ENCODE data around the gene LMF1.

LMF1 gene

GRCh38 chr16:908526-909155 lies 62.1 kb downstream of the LMF1 start:
- DNase-seq, result no peak

GRCh38 chr16:907842-908241 lies 62.9 kb downstream of the LMF1 start:
- no peak for DNase-seq

DNA sequence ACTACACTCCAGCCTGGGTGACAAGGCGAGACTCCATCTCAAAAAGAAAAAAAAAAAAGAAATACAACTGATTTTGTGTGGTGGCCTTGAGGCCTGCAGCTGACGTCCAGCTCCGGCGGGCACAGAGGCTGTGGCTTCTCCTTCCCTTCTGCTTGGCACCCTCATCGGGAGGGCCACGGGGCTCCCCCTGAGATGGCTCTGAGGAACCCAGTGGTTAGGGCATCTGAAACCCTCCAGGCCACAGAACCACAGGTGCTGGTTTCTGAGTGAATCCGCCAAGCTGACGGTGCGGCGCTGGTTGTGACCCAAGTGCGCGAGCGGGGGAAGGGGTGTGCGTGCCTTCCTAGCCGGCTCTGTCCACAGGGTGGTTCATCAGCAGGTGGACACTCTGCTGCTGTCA lies 63.4 kb downstream of the LMF1 start:
- DNase-seq, result no peak

DNA sequence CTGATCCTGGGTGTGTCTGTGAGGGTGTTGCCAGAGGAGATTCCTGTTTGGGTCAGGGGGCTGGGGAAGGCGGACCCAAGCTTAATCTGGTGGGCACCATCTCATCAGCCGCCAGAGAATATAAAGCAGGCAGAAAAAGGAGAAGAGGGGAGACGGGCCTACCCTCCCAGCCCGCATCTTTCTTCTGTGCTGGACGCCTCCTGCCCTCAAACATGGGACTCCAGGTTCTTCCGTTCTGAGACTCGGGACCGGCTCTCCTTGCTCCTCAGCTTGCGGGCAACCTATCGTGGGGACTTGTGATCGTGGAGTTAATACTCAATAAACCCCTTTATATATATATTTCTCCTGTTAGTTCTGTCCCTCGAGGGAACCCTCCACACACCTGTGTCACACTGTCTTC lies 64.5 kb downstream of the LMF1 start:
- no peak for DNase-seq

DNA sequence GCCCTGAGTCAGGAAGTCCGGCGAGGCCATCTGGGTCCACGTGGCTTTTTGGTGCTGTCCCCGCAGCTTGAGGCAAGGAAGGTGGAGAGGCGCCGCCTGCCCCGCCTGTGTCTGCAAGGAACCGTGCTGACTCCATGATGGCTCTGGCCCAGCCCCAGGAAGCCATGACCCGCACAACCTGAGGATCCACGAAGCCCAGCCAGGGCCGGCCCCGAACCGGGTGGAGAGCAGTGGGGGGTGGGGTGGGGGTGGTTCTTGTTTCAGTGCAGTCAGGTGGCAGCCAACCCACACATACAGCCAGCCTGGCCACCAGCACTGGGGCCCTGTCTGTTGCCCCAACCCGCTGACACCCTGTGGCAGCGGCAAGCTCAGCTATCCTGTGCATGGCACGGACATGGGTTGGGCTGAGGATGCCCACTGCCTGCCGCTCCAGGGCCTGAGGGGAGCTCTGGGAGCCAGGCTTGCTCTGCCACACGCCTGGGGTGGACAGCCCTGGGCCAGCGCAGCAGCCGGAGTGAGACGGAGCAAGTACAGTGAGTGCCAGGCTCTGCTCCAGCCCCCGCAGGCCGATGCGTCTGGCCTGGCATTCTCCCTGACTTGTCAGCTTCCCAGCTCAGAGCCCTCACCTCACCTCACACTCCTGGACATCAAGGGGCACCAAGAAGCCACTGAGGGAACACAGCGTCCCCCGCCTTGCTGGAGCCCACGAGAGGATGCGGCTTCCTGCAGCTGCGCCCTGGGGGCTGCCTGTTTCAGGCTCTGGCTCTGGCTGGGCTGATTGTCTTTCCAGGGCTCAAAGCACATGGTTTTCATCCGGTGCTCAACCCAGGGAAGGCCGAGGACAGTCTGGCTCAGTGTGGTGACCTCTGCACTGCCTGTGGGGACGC lies 68.8 kb downstream of the LMF1 start:
- DNase-seq, result no peak

DNA sequence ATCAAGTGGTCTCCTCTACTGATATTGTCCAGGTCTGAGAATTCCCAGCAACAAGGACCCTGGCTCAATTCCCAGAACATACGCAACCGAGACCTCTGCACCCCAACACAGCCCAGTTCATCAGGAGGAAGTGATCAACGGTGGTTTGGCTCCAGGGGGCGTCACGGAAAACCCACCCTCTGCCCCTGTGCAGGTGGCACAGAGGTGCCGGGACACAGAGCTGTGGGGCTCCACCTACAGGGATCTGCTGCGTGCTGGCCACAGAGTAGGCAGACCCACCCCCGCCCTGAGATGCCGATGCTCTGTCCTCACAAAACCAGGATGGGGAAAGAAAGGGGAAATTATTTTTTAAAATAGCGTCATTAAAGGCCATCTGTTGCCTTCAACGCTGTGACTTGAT lies 69.6 kb downstream of the LMF1 start:
- no peak for DNase-seq

GRCh38 chr16:900211-900610 lies 70.6 kb downstream of the LMF1 start:
- no peak for DNase-seq

- no peak for DNase-seq
Measured at GRCh38 chr16:899683-900060, 71.1 kb downstream of the LMF1 start.

GRCh38 chr16:898761-899682 lies 71.8 kb downstream of the LMF1 start:
- no peak for DNase-seq

DNA sequence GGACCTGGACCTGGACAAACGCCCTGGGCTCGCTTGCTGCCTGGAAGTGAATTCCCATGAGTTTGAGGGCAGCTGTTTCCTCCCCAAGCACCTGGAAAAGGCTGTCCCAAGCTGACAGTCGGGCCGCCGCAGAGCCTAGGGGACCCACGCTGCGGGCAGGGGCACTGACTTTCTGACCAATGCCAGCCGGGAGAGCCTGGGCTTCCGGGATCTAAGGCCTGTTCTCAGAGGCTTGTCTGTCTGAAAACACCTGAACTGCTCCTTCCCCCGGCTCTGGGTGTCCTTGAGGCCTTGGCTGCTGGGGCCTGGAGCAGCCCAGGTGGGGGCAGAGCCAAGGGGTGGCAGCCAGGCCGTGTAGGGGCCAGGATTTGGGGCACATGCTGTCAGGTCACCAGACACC lies 72.6 kb downstream of the LMF1 start:
- no peak for DNase-seq

DNA sequence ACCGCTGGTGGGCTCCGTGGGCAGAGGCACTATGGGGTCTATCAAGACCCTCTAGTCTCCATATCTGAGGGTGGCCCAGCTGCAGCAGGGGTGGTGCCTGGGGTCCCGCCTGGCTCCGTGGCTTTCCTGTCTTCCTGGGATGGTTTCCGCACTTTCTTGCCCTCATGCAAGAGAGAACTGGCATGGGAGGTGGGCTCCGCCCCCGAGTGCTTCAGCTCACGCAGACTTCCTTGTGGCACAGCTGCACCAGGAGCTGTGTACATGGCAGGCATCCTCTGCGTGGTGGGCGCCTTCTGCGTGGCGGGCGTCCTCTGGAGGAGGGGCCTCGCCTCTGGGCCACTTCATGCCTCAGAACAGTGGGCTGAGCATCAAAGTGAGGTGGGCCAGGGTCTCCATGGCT lies 73.1 kb downstream of the LMF1 start:
- DNase-seq, result no peak

GRCh38 chr16:897200-897543 lies 73.6 kb downstream of the LMF1 start:
- DNase-seq, result no peak

DNA sequence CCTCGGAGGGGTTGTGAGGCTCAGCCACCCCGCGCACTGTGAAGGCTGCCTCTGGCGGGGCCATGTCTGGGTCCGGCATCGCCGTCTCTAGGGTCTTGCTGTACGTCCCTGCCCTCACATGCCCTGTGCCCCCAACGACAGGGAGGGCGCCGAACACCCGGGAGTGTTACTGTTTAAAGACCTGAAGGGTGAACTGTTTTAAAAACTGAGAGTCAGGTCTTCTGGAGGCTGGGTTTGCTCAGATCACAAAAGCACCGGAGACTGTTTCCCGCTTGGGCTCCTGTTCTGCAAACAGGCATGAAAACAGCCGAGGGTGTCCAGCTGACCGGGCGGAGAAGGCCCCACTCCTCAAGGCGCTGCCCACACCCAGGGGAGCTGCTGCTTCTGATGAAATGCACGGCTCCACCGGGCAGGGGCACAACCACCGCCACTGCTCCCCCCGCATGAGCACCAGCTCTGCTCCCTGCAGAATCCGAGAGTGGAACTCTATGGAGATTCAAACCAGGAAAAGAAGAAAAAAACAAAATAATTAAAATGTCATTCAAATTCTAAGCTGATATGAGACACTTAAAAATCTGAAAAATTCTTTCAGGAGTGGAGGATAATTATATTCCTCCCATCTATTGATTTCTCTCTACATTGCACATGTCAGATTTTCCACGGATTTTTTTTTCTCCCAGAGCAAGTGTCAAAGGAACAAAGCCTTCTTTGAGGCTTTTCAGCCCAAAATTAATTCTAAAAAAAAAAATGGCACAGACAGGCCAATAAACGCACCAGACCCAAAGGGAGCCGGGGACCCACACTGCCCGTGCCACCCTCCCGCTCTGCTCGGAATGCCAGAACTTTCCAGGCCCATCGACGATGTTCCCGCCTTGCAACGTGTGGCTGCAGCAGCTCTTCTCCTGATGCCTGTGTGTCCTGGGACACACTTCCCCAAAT lies 74.3 kb downstream of the LMF1 start:
- no peak for DNase-seq

GRCh38 chr16:895371-895770 lies 75.4 kb downstream of the LMF1 start:
- no peak for DNase-seq

DNA sequence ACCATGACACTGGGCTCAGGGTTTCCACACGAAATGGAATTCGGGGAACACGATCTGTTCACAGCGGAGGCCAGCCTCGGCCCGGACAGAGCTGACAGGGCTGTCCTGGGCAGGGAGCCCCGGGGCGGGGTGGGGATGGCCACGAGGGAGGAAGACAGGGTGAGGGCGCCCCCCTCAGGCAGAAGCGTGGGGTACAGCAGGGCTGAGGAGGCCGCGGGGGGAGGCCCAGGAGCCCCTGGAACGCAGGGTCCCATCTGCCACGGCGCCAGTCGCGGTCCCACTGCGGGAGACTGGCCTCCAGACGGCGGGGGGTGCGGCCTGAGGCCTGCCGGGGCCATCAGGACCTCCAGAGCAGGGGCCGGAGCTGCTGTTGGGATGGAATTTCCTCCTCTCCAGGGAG lies 75.9 kb downstream of the LMF1 start:
- DNase-seq, result no peak

- no peak for DNase-seq
Measured at GRCh38 chr16:894136-894535, 76.6 kb downstream of the LMF1 start.

DNA sequence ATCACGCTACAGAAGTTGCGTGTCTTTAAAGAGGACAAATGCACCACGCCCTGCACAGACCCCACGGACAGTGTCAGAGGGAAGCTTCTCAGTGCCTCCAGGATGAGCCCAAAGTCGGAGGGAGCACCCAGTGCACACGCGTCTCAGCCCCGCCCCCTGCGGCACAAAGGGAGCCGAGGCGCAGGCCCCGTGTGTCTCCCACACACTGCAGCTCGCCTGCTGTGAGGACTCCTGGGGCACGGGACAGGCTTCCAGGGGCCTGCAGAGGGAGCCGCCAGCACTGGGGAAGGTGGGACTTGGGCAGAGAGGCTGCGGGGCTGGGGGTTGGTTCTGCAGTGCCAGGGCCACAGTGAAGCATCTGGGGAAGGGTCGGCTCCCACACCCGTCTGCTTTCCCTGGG lies 77.4 kb downstream of the LMF1 start:
- DNase-seq, result no peak

- DNase-seq, result no peak
Measured at GRCh38 chr16:892536-893255, 78.1 kb downstream of the LMF1 start.

DNA sequence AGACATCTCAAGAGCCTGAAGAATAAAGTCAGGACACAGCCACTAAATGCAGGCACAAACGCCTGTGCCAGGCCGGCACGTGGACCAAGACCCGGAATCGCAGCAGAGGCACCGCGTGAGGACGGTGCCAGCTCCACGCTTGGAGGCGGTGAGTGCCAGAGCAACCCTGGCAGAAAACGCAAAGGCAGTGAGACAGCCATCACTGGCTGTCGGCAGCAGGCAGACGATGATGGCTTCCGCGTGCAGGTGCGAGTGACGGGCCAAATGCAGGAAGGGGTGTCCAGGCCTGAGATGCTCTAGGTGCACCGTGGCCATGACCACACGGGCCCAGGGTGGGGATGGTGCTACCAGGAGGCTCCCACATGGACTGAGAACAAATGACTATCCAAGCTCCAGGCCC lies 78.8 kb downstream of the LMF1 start:
- no peak for DNase-seq

DNA sequence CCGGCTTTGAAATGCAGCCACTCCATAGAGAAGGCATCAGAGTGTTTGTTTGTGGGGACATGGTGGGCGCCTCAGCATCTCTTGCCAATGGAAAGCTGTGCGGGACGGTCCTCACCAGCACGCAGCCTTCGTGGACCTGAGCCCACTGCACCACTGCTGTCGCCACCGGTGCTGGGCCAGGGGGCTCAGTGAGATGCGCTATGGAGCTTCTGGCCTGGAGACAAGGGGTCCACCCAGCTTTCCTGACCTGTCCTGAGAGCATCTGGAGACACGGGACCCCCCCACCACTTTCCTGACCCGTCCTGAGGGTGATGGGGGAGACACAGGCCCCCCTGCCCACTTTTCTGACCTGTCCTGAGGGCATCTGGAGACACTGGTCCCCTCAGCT lies 79.4 kb downstream of the LMF1 start:
- no peak for DNase-seq

- no peak for DNase-seq
Measured at GRCh38 chr16:890716-891352, 80.0 kb downstream of the LMF1 start.

All from activated CD8-positive, alpha-beta memory T cell treated with anti-CD3 and anti-CD28 coated beads for 24 hours (primary cell).